ENCODE data around the gene PRDM16. TPM values are rescaled to one million over a fixed set of nuclear protein-coding genes. Genes with fewer than 3 reads are reported as not detected.

The PRDM16 gene
- total and polyA plus RNA-seq, 2 of the 13 experiments (the other 11 are each of a cell fraction or from before 2014, with no cell fraction given) = 0.15 to 0.81 TPM

DNA sequence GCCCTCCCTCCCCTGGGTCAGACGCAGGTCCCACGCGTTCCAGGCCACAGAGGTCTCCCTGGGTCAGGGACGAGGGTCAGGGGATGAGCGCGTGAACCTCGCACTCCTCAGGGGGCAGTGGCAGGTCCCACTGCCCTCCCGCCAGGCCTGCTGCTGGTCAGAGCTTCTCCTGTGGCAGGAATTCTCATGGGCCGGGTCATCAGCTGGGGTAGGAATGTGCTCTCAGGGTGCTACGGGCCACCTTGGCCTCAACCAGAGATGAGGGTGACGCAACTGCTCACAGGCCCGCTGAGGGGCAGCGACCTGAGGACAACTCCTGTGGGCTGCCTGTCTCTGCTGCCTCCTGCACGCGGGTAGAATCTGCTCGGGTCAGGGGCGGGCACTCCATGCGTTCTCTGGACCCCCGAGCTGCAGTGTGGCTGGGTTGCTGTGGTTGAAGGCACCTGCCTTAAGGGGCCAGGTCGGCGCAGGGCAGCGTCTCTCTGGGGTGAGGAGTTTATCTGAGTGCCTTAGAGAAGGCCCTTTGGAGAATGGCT, 128.8 kb downstream of the PRDM16 start (continued):
- no peak for TF ChIP-seq LRRFIP1 (CRISPR knock-in tag; conservative IDR thresholded peaks at IDR 0.05)
- no peak for TF ChIP-seq PHB2 (IDR thresholded peaks at IDR 0.05; ENCODE audit: partially characterized antibody)
- TF ChIP-seq ZBTB33 (CRISPR knock-in tag; IDR thresholded peaks at IDR 0.05) = peak; percentile 64; the same call in 1 of the 2 replicates
- no peak for TF ChIP-seq ZNF230 (CRISPR knock-in tag; IDR thresholded peaks at IDR 0.05)
- TF ChIP-seq, protein P1, sequence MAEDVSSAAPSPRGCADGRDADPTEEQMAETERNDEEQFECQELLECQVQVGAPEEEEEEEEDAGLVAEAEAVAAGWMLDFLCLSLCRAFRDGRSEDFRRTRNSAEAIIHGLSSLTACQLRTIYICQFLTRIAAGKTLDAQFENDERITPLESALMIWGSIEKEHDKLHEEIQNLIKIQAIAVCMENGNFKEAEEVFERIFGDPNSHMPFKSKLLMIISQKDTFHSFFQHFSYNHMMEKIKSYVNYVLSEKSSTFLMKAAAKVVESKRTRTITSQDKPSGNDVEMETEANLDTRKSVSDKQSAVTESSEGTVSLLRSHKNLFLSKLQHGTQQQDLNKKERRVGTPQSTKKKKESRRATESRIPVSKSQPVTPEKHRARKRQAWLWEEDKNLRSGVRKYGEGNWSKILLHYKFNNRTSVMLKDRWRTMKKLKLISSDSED (CRISPR knock-in tag; IDR thresholded peaks at IDR 0.05) = no peak
- no peak for TF ChIP-seq ZNF276 (CRISPR knock-in tag; IDR thresholded peaks at IDR 0.05; ENCODE audit: low read depth)
- no peak for TF ChIP-seq ZNF563 (CRISPR knock-in tag; IDR thresholded peaks at IDR 0.05)
- no peak for TF ChIP-seq TCF12 (IDR thresholded peaks at IDR 0.05)
- TF ChIP-seq TCF12 (CRISPR knock-in tag; IDR thresholded peaks at IDR 0.05) = peak; percentile 24; the same call in 1 of the 2 replicates
- TF ChIP-seq, protein P2, sequence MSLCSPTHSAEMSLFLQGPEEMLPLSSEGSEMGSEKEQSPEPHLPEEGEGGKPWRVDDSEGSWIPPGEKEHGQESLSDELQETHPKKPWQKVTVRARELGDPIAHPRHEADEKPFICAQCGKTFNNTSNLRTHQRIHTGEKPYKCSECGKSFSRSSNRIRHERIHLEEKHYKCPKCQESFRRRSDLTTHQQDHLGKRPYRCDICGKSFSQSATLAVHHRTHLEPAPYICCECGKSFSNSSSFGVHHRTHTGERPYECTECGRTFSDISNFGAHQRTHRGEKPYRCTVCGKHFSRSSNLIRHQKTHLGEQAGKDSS (CRISPR knock-in tag; IDR thresholded peaks at IDR 0.05; ENCODE audit: borderline replicate concordance, low read depth) = no peak
- TF ChIP-seq TFDP2 (CRISPR knock-in tag; IDR thresholded peaks at IDR 0.05) = peak; percentile 40; the same call in 1 of the 2 replicates
- TF ChIP-seq JUNB (CRISPR knock-in tag; IDR thresholded peaks at IDR 0.05; ENCODE audit: borderline replicate concordance) = no peak
- no peak for TF ChIP-seq HNRNPK (IDR thresholded peaks at IDR 0.05; ENCODE audit: low read depth, low read length, poor library complexity, severe bottlenecking)
- no peak for TF ChIP-seq EEA1 (CRISPR knock-in tag; IDR thresholded peaks at IDR 0.05; ENCODE audit: borderline replicate concordance)
- no peak for TF ChIP-seq SUZ12 (IDR thresholded peaks at IDR 0.05; ENCODE audit: low read depth, low read length)
- no peak for TF ChIP-seq ESRRA (CRISPR knock-in tag; IDR thresholded peaks at IDR 0.05; ENCODE audit: low read depth)
- TF ChIP-seq ZNF607 (CRISPR knock-in tag; IDR thresholded peaks at IDR 0.05; ENCODE audit: borderline replicate concordance) = no peak
- 0 out of 2 replicates have a peak, but pooled peaks have one; percentile 28 for TF ChIP-seq ARID2 (CRISPR knock-in tag; IDR thresholded peaks at IDR 0.05; ENCODE audit: borderline replicate concordance)
- TF ChIP-seq ZNF713 (CRISPR knock-in tag; IDR thresholded peaks at IDR 0.05) = no peak
